ENCODE results near the gene SLC24A5. TPM values are rescaled to one million over a fixed set of nuclear protein-coding genes. Genes with fewer than 3 reads are reported as not detected.

The SLC24A5 gene
- total RNA-seq, 2 donors from 2014 or later, result not detected

- Mint-ChIP-seq H3K4me1 (no peaks in the 10 kb centered on the region), H3K9me3 (no peaks in the 10 kb centered on the region), H3K4me3 (no peak overlapping the region), H3K27me3 (ENCODE audit: insufficient read depth) (no peaks in the 10 kb centered on the region), H3K36me3 (ENCODE audit: low read depth) (peaks cover 16% of the 10 kb centered on the region), H3K27ac (no peak overlapping the region)
- H3K4me1 ChIP-seq (ENCODE audit: control insufficient read depth, insufficient read depth, low read length), result no peaks in the 10 kb centered on the region
- DNase-seq, result no peak
- H3K27me3 ChIP-seq (ENCODE audit: control insufficient read depth, insufficient read depth, low read length, poor library complexity, severe bottlenecking), result no peaks in the 10 kb centered on the region
- no peak for TF ChIP-seq CTCF (conservative IDR thresholded peaks at IDR 0.05)
- no peak overlapping the region for H3K4me3 ChIP-seq (ENCODE audit: low read length)
- H3K9ac ChIP-seq (ENCODE audit: extremely low read depth, low read length, poor library complexity, severe bottlenecking), result no peak overlapping the region
- 94 to 100% methylated on average over 1 of the region's 1 CpG for WGBS, 2 experiments (ENCODE audit: insufficient coverage in 1 of 2, insufficient read length in 1 of 2)
- peaks cover 20% of the 10 kb centered on the region for H3K36me3 ChIP-seq (ENCODE audit: control insufficient read depth, insufficient read depth, low read length)
- H3K27ac ChIP-seq (ENCODE audit: low read depth, low read length), result no peak overlapping the region
- H3K9me3 ChIP-seq (ENCODE audit: control insufficient read depth, low read length), result no peaks in the 10 kb centered on the region
Measured at GRCh38 chr15:48144889-48145288, 24.1 kb downstream of the SLC24A5 start.

- H3K9me3 Mint-ChIP-seq, result no peaks in the 10 kb centered on the region
- no peak overlapping the region for H3K4me3 ChIP-seq (ENCODE audit: low read length)
- no peaks in the 10 kb centered on the region for H3K4me1 ChIP-seq (ENCODE audit: control insufficient read depth, insufficient read depth, low read length)
- H3K4me3 Mint-ChIP-seq, result no peak overlapping the region
- H3K4me1 Mint-ChIP-seq, result no peaks in the 10 kb centered on the region
- no peaks in the 10 kb centered on the region for H3K9me3 ChIP-seq (ENCODE audit: control insufficient read depth, low read length)
- peaks cover 30% of the 10 kb centered on the region for H3K36me3 ChIP-seq (ENCODE audit: control insufficient read depth, insufficient read depth, low read length)
- no peak overlapping the region for H3K27ac ChIP-seq (ENCODE audit: low read depth, low read length)
- no peak for DNase-seq
- H3K36me3 Mint-ChIP-seq (ENCODE audit: low read depth), result peaks cover 16% of the 10 kb centered on the region
- H3K9ac ChIP-seq (ENCODE audit: extremely low read depth, low read length, poor library complexity, severe bottlenecking), result no peak overlapping the region
- H3K27me3 Mint-ChIP-seq (ENCODE audit: insufficient read depth), result no peaks in the 10 kb centered on the region
- no peaks in the 10 kb centered on the region for H3K27me3 ChIP-seq (ENCODE audit: control insufficient read depth, insufficient read depth, low read length, poor library complexity, severe bottlenecking)
- no peak overlapping the region for H3K27ac Mint-ChIP-seq
- no peak for TF ChIP-seq CTCF (conservative IDR thresholded peaks at IDR 0.05)
Measured at GRCh38 chr15:48145923-48146322, 25.1 kb downstream of the SLC24A5 start.

GRCh38 chr15:48147358-48147757, 26.6 kb downstream of the SLC24A5 start:
- Mint-ChIP-seq H3K36me3 (ENCODE audit: low read depth) (peaks cover 19% of the 10 kb centered on the region), H3K4me3 (no peak overlapping the region), H3K27me3 (ENCODE audit: insufficient read depth) (no peaks in the 10 kb centered on the region), H3K4me1 (no peaks in the 10 kb centered on the region), H3K27ac (no peak overlapping the region), H3K9me3 (no peaks in the 10 kb centered on the region)
- Histone ChIP-seq H3K4me3 (ENCODE audit: low read length) (no peak overlapping the region), H3K4me1 (ENCODE audit: control insufficient read depth, insufficient read depth, low read length) (no peaks in the 10 kb centered on the region), H3K27ac (ENCODE audit: low read depth, low read length) (no peak overlapping the region), H3K36me3 (ENCODE audit: control insufficient read depth, insufficient read depth, low read length) (peaks cover 41% of the 10 kb centered on the region), H3K9me3 (ENCODE audit: control insufficient read depth, low read length) (no peaks in the 10 kb centered on the region), H3K27me3 (ENCODE audit: control insufficient read depth, insufficient read depth, low read length, poor library complexity, severe bottlenecking) (no peaks in the 10 kb centered on the region), H3K9ac (ENCODE audit: extremely low read depth, low read length, poor library complexity, severe bottlenecking) (no peak overlapping the region)
- no peak for DNase-seq
- TF ChIP-seq CTCF (conservative IDR thresholded peaks at IDR 0.05), result no peak
